ENCODE data around the gene MYH15.
"Not testable (repeated sequence)": the region's sequence is repeated elsewhere in the genome, so short reads cannot be mapped to it uniquely, and the experiment has no call there.

Gene MYH15

GRCh38 chr3:108403686-108404345 lies 106.6 kb downstream of the MYH15 start:
- no peak for DNase-seq
- in situ Hi-C loops (cut with HindIII; ENCODE audit: low pct_ligation_motif_present, low pct_unique_long_range_greater_than_20kb, low sequenced_read_pairs) = no loop called here

- no peak for DNase-seq
- in situ Hi-C loops (cut with HindIII; ENCODE audit: low pct_ligation_motif_present, low pct_unique_long_range_greater_than_20kb, low sequenced_read_pairs) = no loop called here
Measured at GRCh38 chr3:108403198-108403597, 107.2 kb downstream of the MYH15 start.

- in situ Hi-C loops (cut with HindIII; ENCODE audit: low pct_ligation_motif_present, low pct_unique_long_range_greater_than_20kb, low sequenced_read_pairs) = no loop called here
Measured at GRCh38 chr3:108401836-108402235, 108.6 kb downstream of the MYH15 start.

DNA sequence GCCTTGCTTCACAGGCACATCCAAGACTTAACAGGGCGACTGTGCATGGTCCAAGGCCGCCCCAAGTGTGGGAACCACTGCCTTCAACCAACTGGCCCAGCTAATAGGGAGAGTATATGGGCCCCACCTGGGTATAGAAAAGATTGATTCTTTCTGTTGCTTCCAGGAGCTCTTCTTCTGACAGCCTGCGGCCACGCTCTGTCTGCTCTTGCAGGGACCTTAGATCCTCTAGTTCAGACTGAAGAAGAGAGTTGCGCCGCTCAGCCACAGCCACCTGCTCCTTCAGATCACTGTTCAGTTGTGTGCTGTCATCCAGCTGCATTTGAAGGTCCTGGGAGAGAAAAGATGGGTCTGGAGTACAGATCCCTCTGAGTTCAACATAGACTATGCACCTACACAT lies 111.9 kb downstream of the MYH15 start:
- in situ Hi-C loops (cut with HindIII; ENCODE audit: low pct_ligation_motif_present, low pct_unique_long_range_greater_than_20kb, low sequenced_read_pairs) = no loop called here
- no peak for DNase-seq

More at GRCh38 chr3:108401836-108402235, 108.6 kb downstream of the MYH15 start:
- no peak for DNase-seq

- in situ Hi-C loops (cut with HindIII; ENCODE audit: low pct_ligation_motif_present, low pct_unique_long_range_greater_than_20kb, low sequenced_read_pairs) = no loop called here
- DNase-seq = no peak
Measured at GRCh38 chr3:108396336-108396735, 114.1 kb downstream of the MYH15 start.

GRCh38 chr3:108394563-108394962 lies 115.8 kb downstream of the MYH15 start:
- no peak for DNase-seq
- in situ Hi-C loops (cut with HindIII; ENCODE audit: low pct_ligation_motif_present, low pct_unique_long_range_greater_than_20kb, low sequenced_read_pairs) = no loop called here

- in situ Hi-C loops (cut with HindIII; ENCODE audit: low pct_ligation_motif_present, low pct_unique_long_range_greater_than_20kb, low sequenced_read_pairs) = no loop called here
Measured at GRCh38 chr3:108394016-108394415, 116.4 kb downstream of the MYH15 start.

GRCh38 chr3:108393128-108393900 lies 117.1 kb downstream of the MYH15 start:
- in situ Hi-C loops (cut with HindIII; ENCODE audit: low pct_ligation_motif_present, low pct_unique_long_range_greater_than_20kb, low sequenced_read_pairs) = no loop called here
- no peak for DNase-seq

More at GRCh38 chr3:108394016-108394415, 116.4 kb downstream of the MYH15 start:
- DNase-seq = no peak

- in situ Hi-C loops (cut with HindIII; ENCODE audit: low pct_ligation_motif_present, low pct_unique_long_range_greater_than_20kb, low sequenced_read_pairs) = no loop called here
- DNase-seq = no peak
Measured at GRCh38 chr3:108391917-108392593, 118.3 kb downstream of the MYH15 start.

DNA sequence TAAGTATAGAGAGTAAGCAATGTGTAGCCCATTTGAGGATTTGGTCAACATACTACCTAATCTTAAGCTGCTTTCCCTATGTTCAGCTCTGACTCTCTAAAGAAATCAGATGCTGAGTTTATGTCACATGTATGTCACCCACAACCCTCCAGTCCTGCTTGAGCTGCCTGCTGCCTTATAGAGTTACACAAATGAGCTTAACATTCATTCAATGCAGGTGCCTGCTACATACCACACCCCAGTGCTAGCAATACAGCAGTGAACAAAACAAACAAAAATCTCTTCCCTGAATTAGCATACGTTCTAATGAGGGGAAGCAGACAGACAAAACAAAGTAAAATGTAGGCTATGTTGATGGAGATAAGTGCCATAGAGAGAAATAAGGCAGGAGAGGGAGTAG lies 121.0 kb downstream of the MYH15 start:
- in situ Hi-C loops (cut with HindIII; ENCODE audit: low pct_ligation_motif_present, low pct_unique_long_range_greater_than_20kb, low sequenced_read_pairs) = no loop called here
- DNase-seq = no peak

DNA sequence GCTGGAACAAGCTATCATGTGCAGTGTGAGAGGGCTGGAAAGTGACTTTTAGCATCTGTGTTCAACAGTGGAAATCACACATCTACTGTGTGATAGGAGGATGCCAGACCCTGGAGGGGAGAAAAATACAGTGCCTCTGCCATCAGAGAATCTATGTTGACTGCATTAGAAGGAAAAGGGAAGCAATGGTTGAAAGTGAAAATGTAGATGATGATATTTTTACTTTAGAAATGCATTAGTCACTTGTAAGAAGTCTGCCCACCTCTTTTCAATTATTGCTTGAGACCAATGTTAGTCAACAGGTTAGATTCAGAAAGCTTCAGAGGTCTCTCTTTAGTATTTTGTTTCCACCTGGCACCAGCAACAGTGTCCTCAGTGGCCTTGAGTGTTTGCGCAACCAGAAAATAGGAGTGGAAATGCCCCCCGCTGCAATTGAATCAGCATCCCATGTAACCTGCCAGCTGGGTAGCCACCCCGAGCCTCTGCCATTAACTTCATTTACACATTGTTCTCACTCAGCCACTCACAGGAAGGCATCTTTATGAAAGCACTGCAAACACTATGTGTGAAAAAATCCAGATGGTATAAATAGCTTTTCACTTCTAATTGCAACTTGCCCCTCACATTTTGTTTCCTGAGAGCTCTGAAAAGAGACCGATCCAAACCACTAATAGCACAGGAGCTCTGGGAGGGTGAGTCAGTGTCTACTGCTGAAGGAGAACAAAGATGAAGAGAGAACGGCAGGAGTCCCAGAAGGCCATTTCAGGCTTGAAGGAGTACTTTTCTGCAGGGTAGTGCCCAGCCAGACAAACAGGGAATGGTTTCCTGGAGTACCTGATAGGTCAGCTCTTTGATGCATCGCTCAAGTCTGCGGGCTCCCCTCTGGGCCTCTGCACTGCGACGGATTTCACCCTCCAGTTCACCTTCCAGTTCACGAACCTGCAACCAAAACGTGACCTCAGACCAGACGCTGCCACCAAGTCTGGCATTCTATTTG lies 122.0 kb downstream of the MYH15 start:
- no peak for DNase-seq
- in situ Hi-C loops (cut with HindIII; ENCODE audit: low pct_ligation_motif_present, low pct_unique_long_range_greater_than_20kb, low sequenced_read_pairs) = no loop called here

DNA sequence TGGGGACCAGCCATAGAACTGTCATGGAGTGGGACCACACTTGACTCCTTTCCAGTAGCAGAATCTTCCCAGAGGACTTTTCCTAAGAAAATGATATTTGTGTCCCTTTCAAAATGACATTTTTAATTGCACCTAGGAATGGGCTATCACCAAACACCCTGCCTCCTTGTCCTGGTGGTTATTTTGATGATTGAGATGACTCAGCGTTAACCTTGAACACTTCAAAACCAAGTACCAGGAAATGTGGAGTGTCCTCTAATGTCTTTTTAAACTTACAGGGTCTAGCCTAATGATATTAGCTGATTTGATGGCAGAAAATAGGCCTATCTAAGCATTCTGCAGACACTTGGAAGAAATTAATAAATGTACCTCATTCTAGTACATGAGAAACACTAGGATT lies 123.3 kb downstream of the MYH15 start:
- DNase-seq = no peak
- in situ Hi-C loops (cut with HindIII; ENCODE audit: low pct_ligation_motif_present, low pct_unique_long_range_greater_than_20kb, low sequenced_read_pairs) = no loop called here

DNA sequence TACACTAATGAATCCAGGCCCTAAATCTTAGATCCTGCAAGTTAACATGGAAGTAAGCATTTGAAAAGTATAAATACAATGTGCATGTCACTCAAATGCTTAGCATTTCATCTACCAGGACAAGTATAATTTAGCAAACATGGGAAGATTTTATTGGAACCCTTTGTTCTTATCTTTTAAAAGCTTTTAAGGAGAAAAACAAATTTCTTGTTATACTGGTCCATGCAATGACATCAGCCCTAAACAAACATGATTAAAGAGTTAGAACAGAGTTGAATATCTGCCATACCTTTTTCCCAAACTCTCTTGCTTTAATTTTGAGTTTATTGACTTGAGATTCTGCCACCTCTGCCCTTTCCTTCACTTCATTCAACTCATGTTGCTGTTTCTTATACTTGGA lies 127.1 kb downstream of the MYH15 start:
- no peak for DNase-seq
- in situ Hi-C loops (cut with HindIII; ENCODE audit: low pct_ligation_motif_present, low pct_unique_long_range_greater_than_20kb, low sequenced_read_pairs) = no loop called here

GRCh38 chr3:108381529-108382140 lies 128.8 kb downstream of the MYH15 start:
- in situ Hi-C loops (cut with HindIII; ENCODE audit: low pct_ligation_motif_present, low pct_unique_long_range_greater_than_20kb, low sequenced_read_pairs) = no loop called here
- no peak for DNase-seq

DNA sequence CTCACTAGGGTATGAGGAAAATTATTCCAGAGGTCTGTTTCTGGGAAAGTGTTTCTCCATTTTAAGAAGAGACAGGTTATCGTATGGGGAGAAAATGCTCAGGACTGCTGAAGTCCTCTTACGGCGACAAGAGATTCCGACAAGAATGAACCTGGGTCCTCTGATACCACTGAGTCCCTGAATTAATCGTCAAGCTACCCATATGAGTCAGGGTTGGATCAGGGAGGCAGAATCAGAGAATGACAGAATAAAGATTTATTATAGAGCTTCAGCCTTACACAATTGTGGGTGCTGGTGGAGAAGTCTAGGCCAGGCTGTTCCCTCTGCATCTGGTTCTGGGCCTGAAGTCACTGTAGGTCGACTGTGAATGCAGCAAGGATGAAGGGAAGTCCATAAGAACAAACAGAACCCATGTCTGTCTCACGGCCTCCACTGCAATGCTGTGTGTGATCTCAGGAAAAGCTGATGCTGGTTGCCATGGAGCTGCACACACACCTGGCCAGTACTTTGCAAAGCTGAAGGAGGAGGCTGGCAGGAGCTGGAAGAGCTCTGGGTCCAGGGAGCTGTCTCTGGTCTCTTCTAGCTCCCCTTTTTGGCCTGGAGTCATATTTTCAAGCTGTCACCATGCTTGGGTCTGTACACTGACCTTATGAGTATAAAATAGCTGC lies 130.1 kb downstream of the MYH15 start:
- DNase-seq = no peak
- in situ Hi-C loops (cut with HindIII; ENCODE audit: low pct_ligation_motif_present, low pct_unique_long_range_greater_than_20kb, low sequenced_read_pairs) = no loop called here

- in situ Hi-C loops (cut with HindIII; ENCODE audit: low pct_ligation_motif_present, low pct_unique_long_range_greater_than_20kb, low sequenced_read_pairs); DNase-seq: not testable (repeated sequence)
Measured at GRCh38 chr3:108378952-108379342, 131.4 kb downstream of the MYH15 start.

- no peak for DNase-seq
- in situ Hi-C loops (cut with HindIII; ENCODE audit: low pct_ligation_motif_present, low pct_unique_long_range_greater_than_20kb, low sequenced_read_pairs) = no loop called here
Measured at GRCh38 chr3:108378153-108378951, 132.0 kb downstream of the MYH15 start.
